ENCODE measurements around the gene CNTNAP5.

Gene CNTNAP5

DNA sequence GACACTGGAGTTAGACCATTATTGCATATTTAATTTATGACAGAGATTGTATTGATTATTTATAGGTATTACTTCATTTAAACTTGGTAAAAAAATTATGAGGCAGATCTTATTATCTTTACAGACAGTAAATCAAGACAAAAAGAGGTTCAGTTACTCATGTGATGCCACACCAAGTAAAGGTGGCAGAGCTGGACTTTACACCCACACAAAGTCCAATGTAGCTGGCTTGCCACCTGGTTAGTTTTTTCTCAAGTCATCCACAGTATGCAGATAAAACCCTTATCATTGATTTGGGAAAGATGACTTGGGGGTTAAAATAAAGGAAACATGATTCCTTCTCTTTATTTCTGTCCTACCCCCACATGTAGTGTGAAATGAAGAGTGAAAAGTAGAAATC is 137.2 kb downstream of the CNTNAP5 start:
- no peak for DNase-seq

DNA sequence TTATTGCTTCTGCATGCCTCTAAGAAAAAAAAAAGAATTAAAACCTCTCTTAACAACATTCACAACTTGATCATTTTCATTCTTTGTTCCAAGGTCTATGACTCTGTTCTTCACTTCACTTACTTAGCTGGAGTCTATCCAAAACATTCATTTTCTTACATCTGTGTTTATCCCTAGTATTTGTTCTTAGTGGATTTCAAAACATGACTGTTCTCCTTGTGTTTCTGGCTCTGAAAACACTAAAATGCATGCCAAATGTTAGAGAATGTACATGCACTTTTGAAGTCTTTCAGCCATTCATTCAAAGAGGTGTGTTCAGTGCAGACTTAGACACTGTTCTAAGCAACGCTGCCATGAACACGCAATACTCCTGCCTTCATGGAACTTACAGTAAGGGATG is 138.8 kb downstream of the CNTNAP5 start:
- DNase-seq, result no peak

GRCh38 chr2:124165698-124166097 is 140.6 kb downstream of the CNTNAP5 start:
- DNase-seq, result no peak

DNA sequence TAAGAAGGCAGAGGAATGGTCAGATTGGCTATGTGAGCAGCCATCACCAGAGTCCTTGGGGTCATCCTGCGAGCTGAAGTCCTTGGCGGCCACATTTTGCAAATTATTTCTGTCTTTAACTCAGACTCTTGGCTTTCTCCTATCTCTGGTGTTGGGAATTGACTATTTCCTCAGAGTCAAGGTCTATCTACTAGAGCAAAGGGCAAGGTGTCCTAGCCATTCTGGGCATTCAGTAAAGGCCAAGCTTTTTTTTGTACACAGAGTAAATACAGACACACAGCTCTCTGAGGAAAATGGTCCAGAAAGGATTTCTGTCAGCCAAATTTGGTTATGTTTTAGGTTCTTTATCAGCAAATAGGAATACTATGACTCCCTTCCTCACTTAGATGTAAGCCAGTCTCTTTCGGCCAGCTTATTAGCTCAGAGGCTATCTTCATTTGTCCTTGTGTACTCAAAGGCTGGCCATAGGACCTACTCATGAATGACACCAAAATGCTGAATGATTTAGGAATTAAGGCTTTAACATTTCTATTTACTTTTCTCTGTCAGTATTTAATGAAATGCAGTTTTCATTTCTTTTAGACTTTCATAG is 146.5 kb downstream of the CNTNAP5 start:
- no peak for DNase-seq

GRCh38 chr2:124178719-124179118 is 153.6 kb downstream of the CNTNAP5 start:
- DNase-seq, result no peak

- no peak for DNase-seq
These were observed 155.5 kb downstream of the CNTNAP5 start for GRCh38 chr2:124180635-124181034.

DNA sequence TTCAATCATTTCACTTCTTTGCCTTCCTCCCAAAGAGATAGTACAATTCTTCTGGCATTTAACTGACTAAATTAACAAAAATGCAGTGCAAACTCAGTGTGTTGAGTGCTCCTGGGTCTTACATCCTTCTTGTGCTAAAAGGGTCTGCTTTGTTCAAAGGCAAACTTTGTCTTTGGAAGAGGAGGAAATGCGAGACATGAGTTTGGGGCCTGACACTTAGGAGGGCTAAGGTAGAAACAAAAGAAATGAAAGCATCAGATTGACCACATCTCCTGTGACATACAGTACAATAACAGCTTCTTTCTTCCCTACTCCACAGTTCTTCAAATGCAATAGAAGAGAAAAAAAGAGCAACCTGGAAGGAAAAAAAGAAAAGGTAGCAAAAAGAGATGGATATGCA is 161.7 kb downstream of the CNTNAP5 start:
- no peak for DNase-seq

GRCh38 chr2:124187948-124188347 is 162.9 kb downstream of the CNTNAP5 start:
- DNase-seq, result no peak

DNA sequence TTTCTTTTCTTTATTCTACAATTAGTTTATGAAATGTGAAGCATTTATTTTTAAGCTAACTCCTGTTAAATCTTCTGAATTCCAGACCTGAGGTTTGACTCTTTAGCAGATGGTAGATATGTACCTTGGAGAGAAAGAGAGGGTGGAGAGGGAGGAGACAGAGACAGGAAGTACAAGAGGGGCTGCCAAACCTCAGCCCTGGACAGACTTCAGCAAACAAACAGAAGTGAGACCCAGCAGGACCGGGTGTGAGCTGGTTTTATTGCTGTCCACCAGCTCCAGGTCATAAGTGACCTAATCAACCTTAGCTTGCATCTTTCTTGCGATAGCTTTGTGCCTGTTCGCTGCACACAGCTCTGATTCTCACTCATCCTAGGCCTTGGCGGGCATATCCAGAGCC is 168.6 kb downstream of the CNTNAP5 start:
- no peak for DNase-seq

GRCh38 chr2:124201713-124202112 is 176.6 kb downstream of the CNTNAP5 start:
- no peak for DNase-seq

DNA sequence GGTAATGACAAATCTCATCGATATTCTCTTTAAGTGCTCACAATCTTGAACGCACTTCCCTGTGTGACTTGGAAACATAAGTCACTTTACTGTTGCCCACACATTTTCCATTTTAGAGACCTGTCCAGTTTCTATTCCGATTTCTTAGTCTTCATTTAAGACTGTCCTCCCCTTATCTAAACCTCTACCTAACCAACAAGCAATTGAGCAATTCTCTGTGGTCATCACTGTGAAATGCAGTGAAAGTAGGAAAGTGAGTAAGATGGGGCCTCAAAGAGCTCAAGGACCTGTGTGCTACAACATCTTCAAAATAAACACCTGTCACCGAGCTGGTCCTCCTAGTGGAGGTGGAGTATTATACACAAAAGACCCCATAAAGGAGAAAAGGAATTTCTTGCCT is 184.4 kb downstream of the CNTNAP5 start:
- DNase-seq, result no peak

- DNase-seq, result no peak
These were observed 186.4 kb downstream of the CNTNAP5 start for GRCh38 chr2:124211461-124211860.

GRCh38 chr2:124213977-124214587 is 189.0 kb downstream of the CNTNAP5 start:
- no peak for DNase-seq

DNA sequence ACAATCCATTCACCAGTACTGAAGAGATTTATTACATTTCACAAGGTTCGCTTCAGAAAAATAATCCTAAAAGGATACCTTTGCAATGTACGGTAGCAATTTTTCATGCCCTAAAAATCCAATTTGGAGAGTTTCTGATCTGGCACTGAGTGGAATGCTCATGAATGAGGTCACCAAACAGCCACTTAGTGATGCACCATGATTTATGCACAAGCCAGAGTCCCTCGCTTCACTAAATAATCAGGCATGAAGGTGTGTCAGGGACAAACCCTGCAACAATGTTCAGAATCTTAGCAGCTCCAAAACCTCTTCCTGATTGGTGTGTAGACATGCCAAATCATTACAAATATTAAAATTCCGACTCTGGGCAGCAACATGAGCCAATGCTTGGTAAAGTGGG is 221.1 kb downstream of the CNTNAP5 start:
- DNase-seq, result no peak

DNA sequence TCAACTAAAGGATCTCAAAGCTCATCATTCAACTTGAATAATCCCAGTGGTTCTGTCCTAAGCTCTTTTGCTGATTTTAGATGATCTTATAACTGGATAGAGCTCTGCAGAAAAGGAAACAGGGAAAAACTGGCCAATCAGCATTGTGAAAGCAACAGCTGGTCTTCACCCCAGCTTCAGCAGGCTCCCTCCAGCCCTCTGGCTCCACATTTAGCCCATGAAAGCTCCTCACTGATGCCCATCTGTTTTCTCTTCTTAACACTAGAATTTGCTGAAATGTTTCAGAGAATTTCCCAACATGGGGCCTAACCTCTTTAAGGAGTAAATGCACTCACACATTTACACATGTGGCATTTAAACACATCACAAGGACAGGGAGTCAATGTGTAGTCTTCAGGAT is 223.3 kb downstream of the CNTNAP5 start:
- DNase-seq, result no peak

GRCh38 chr2:124250433-124250832 is 225.3 kb downstream of the CNTNAP5 start:
- no peak for DNase-seq

- DNase-seq, result no peak
These were observed 229.5 kb downstream of the CNTNAP5 start for GRCh38 chr2:124254621-124255020.

GRCh38 chr2:124257120-124257519 is 232.0 kb downstream of the CNTNAP5 start:
- DNase-seq, result no peak

GRCh38 chr2:124258140-124258880 is 233.2 kb downstream of the CNTNAP5 start:
- no peak for DNase-seq

DNA sequence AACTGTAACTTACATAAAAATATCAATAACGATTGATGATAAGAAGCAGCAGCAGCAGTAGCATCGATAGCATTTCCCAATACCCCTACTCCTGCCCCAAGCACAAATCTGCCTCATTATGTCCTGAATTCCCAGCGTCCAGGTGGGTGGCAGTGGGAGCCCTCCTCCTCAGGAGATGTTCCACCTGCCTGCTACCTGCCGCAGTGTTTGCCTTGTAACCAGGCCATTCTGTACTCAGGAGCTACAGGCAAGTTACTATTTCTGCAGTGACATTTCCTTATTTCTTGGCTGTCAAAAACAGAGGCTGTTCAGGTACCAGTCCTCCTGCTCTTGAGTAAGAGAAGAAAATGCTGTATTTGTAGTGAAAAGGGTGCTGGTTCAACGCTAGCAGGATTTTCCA is 236.4 kb downstream of the CNTNAP5 start:
- DNase-seq, result no peak

GRCh38 chr2:124264551-124265091 is 239.5 kb downstream of the CNTNAP5 start:
- DNase-seq, result no peak

- no peak for DNase-seq
These were observed 242.7 kb downstream of the CNTNAP5 start for GRCh38 chr2:124267794-124268193.

DNA sequence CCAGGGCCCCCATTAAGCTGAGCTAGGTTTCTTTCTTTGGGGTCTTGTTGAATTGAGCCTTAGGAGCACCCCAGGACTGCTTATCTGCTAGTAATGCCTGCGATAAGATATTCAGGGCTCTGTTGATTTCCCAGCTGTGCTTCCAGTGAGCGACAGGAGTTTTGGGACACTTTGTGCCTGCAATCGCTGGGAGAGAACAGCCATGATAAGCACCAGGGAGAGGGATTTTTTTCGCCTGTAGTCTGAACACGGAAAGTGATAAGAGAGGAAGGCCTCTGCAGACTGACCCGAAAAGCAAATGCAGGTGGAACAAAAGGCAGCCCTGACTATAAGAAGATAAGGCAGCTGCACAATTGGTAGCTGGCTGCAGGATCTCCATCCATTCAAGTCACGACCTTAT is 244.3 kb downstream of the CNTNAP5 start:
- DNase-seq, result no peak

DNA sequence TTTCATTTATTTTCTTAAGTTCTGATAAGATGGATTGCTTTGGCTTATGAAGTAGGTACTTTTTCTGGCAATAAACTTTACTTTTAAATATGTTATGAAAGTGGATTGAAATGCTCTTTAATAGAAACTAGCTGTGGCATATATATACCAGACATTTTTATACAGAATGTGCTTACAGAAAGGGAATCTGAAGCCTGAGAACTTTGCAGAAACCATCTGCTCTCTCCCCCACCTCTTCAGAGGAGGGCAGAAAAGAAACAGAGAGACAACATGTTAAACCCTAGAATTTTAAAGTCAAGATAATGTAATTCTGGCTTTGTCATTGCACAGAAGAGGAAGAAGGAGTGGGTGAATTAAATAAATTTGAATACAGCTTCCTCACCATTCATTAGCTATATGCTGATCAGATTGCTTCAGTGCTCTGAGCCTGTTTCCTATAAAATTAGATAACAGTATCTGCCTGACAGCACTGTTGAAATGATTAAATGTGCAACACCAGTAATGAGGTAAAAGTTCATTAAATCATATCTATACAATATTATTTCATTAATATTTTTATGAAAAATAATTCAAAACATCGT is 247.3 kb downstream of the CNTNAP5 start:
- DNase-seq, result no peak
